Breast epithelium (tissue), 4 donors: ENCODE measurements around the gene TUBA4A. TPM values are rescaled to one million over a fixed set of nuclear protein-coding genes. Genes with fewer than 3 reads are reported as not detected.
"Not testable (repeated sequence)": the region's sequence is repeated elsewhere in the genome, so short reads cannot be mapped to it uniquely, and the experiment has no call there.

Experiments
- DNase-seq, 2 donors: peaks; one replicate each; pipeline ENCODE4 v3.0.0-alpha.2; 2019; ENCODE audit warnings: low spot score in 2 of 2
- H3K27ac ChIP-seq, 2 donors: fragments of 200-600 bp; sonication (generic) in 1 of 2; one replicate each; pipeline ENCODE4 v1.5.1; 2016 to 2019; ENCODE audit warnings: mild to moderate bottlenecking in 1 of 2
- H3K27me3 ChIP-seq, 2 donors: fragments of 200-600 bp; sonication (generic) in 1 of 2; one replicate each; pipeline versions ENCODE4 v1.5.1 to v1.6.0; 2017 to 2019; ENCODE audit warnings: control low read depth in 1 of 2, mild to moderate bottlenecking in 1 of 2
- H3K36me3 ChIP-seq: fragments of 200-600 bp; one replicate; pipeline ENCODE4 v1.5.1; 2019
- H3K4me1 ChIP-seq, 2 donors: fragments of 200-600 bp; sonication (generic); one replicate each; pipeline ENCODE4 v1.5.1; 2016 to 2019; ENCODE audit warnings: control low read depth in 1 of 2
- H3K4me3 ChIP-seq, 3 donors: fragments of 200-600 bp; sonication (generic); 1 replicate in 2 of 3; 2 replicates in 1 of 3; pipeline ENCODE4 v1.5.1; 2016 to 2019; ENCODE audit warnings: mild to moderate bottlenecking in 3 of 3, moderate library complexity in 2 of 3
- H3K9me3 ChIP-seq, 2 donors: fragments of 200-600 bp; sonication (generic) in 1 of 2; one replicate each; pipeline ENCODE4 v1.5.1; 2016 to 2019; ENCODE audit warnings: control low read depth in 1 of 2
- CTCF ChIP-seq, 3 donors: fragments of 450-650 bp; IDR thresholded peaks; one replicate each; pipeline ENCODE4 v1.5.1; 2016 to 2017; ENCODE audit warnings: antibody characterized with exemption in 3 of 3, mild to moderate bottlenecking in 3 of 3, moderate library complexity in 3 of 3
- POLR2A ChIP-seq: fragments of 450-650 bp; IDR thresholded peaks from one replicate; pipeline ENCODE4 v1.6.1; 2016; ENCODE audit warnings: antibody characterized with exemption, mild to moderate bottlenecking, moderate library complexity
- POLR2AphosphoS5 ChIP-seq, 3 donors: sonication (generic); formaldehyde crosslinking; IDR thresholded peaks; one replicate each; pipeline ENCODE4 v1.6.1; 2017; ENCODE audit warnings: antibody characterized with exemption in 3 of 3
- intact Hi-C: fragments of 100-400 bp; cut with DNase I; formaldehyde crosslinking; loops from one replicate; pipeline ENCODE4 v1.15.1; 2023; ENCODE audit warnings: low total_unique reads
- total RNA-seq, 3 donors: library from RNA; depleted of rRNA; stranded (reverse); fragments of >200 nt; gene quantifications; one replicate each; pipeline ENCODE4 v1.1.0, GENCODE V29; 2016

TUBA4A gene
- total RNA-seq, 3 donors from 2014 or later, result 5.4 to 73.3 (median 48.8) TPM

GRCh38 chr2:219205165-219205538 is 48.6 kb downstream of the TUBA4A start:
- TF ChIP-seq CTCF (IDR thresholded peaks at IDR 0.05) (no peak), POLR2AphosphoS5 (IDR thresholded peaks at IDR 0.05) (no peak), POLR2A (no peak)
- Histone ChIP-seq H3K4me3 (no peak overlapping the region), H3K27me3 (no peaks in the 10 kb centered on the region), H3K36me3 (no peaks in the 10 kb centered on the region), H3K27ac (no peak overlapping the region), H3K9me3 (no peaks in the 10 kb centered on the region), H3K4me1 (peaks cover 5 to 13% of the 10 kb centered on the region in 2 donors)
- intact Hi-C loops, result no loop called here
- no peak for DNase-seq

- no peak for TF ChIP-seq CTCF (IDR thresholded peaks at IDR 0.05)
- TF ChIP-seq POLR2AphosphoS5 (IDR thresholded peaks at IDR 0.05), result no peak
- H3K9me3 ChIP-seq, result no peaks in the 10 kb centered on the region
- intact Hi-C loops, result no loop called here
- H3K36me3 ChIP-seq, result no peaks in the 10 kb centered on the region
- H3K4me1 ChIP-seq, result peaks cover 5 to 13% of the 10 kb centered on the region in 2 donors
- no peaks in the 10 kb centered on the region for H3K27me3 ChIP-seq
- no peak for DNase-seq
- H3K4me3 ChIP-seq, result no peak overlapping the region
- no peak overlapping the region for H3K27ac ChIP-seq
Measured at GRCh38 chr2:219204425-219205164, 49.1 kb downstream of the TUBA4A start.

GRCh38 chr2:219201331-219201730 is 52.4 kb downstream of the TUBA4A start:
- H3K9me3 ChIP-seq, intact Hi-C loops, DNase-seq, H3K4me3 ChIP-seq, H3K4me1 ChIP-seq, H3K27me3 ChIP-seq, H3K27ac ChIP-seq, H3K36me3 ChIP-seq: not testable (repeated sequence)

- DNase-seq, intact Hi-C loops, H3K4me1 ChIP-seq, H3K4me3 ChIP-seq, H3K9me3 ChIP-seq, H3K36me3 ChIP-seq, H3K27ac ChIP-seq, H3K27me3 ChIP-seq: not testable (repeated sequence)
Measured at GRCh38 chr2:219200502-219201326, 53.0 kb downstream of the TUBA4A start.

Other genes with a start within 250 kb of the TUBA4A start
- gene CFAP65, start 212.4 kb downstream of the TUBA4A start, total RNA-seq, result under 1 TPM in 1 of 3 donors, not detected in 2; 0.33 TPM
- under 1 TPM in 2 of 3 donors, not detected in 1; 0.16 to 0.66 TPM for gene IHH, start 193.0 kb downstream of the TUBA4A start, total RNA-seq
- 10 to 100 TPM; 13.4 to 19.8 (median 17.6) TPM for gene NHEJ1, start 93.1 kb downstream of the TUBA4A start, total RNA-seq
- gene SLC23A3, start 83.9 kb downstream of the TUBA4A start, total RNA-seq, result 1 to 10 TPM in 2 of 3 donors, under 1 TPM in 1; 0.48 to 3.4 (median 2.0) TPM
- gene CNPPD1, start 77.0 kb downstream of the TUBA4A start, total RNA-seq, result 10 to 100 TPM; 37.0 to 60.3 (median 37.2) TPM
- gene RETREG2, start 75.6 kb downstream of the TUBA4A start, total RNA-seq, result 10 to 100 TPM; 58.7 to 79.7 (median 66.3) TPM
- 10 to 100 TPM; 43.6 to 52.0 (median 45.0) TPM for gene ZFAND2B, start 47.1 kb downstream of the TUBA4A start, total RNA-seq
- 10 to 100 TPM; 14.5 to 26.9 (median 18.9) TPM for gene ABCB6, start 35.0 kb downstream of the TUBA4A start, total RNA-seq
- 10 to 100 TPM; 35.6 to 44.5 (median 37.0) TPM for gene ATG9A, start 24.3 kb downstream of the TUBA4A start, total RNA-seq
- gene ANKZF1, start 24.1 kb downstream of the TUBA4A start, total RNA-seq, result 100 to 1,000 TPM in 1 of 3 donors, 10 to 100 TPM in 2; 29.3 to 101 (median 67.8) TPM
- gene GLB1L, start 8.5 kb downstream of the TUBA4A start, total RNA-seq, result 10 to 100 TPM; 10.2 to 15.7 (median 11.8) TPM
- 10 to 100 TPM; 13.1 to 18.1 (median 16.4) TPM for gene STK16, start 8.4 kb downstream of the TUBA4A start, total RNA-seq
- under 1 TPM in 1 of 3 donors, not detected in 2; 0.16 TPM for gene TUBA4B, start 675 bp downstream of the TUBA4A start, total RNA-seq
- gene DNAJB2, start 25.4 kb upstream of the TUBA4A start, total RNA-seq, result 10 to 100 TPM; 49.9 to 88.3 (median 59.0) TPM
- gene PTPRN, start 55.5 kb upstream of the TUBA4A start, total RNA-seq, result under 1 TPM in 2 of 3 donors, not detected in 1; 0.33 to 0.44 TPM
- not detected for gene RESP18, start 78.8 kb upstream of the TUBA4A start, total RNA-seq
- 10 to 100 TPM; 49.8 to 81.9 (median 79.0) TPM for gene DNPEP, start 134.0 kb upstream of the TUBA4A start, total RNA-seq
- gene DES, start 164.5 kb upstream of the TUBA4A start, total RNA-seq, result 10 to 100 TPM; 17.1 to 29.6 (median 29.5) TPM
- gene SPEG, start 180.9 kb upstream of the TUBA4A start, total RNA-seq, result 10 to 100 TPM in 2 of 3 donors, under 1 TPM in 1; 0.32 to 36.6 (median 21.0) TPM
- gene GMPPA, start 245.0 kb upstream of the TUBA4A start, total RNA-seq, result 10 to 100 TPM; 15.7 to 33.4 (median 29.7) TPM